Loucy (cell line): ENCODE measurements around the gene ARHGEF9.

Source experiments
- CTCF ChIP-seq: fragments of 200-600 bp; sonication (generic); conservative IDR thresholded peaks from 2 replicates; pipeline ENCODE4 v1.5.1; 2014; ENCODE audit warnings: mild to moderate bottlenecking, antibody characterized with exemption, low read length
- EZH2phosphoT487 ChIP-seq: fragments of 200-600 bp; IDR thresholded peaks from 2 replicates; pipeline ENCODE4 v1.6.1; 2018; ENCODE audit warnings: antibody characterized with exemption, mild to moderate bottlenecking, moderate library complexity, borderline replicate concordance

- TF ChIP-seq CTCF (no peak), EZH2phosphoT487 (no peak)
Measured at GRCh38 chrX:63635750-63636149, 149.3 kb downstream of the ARHGEF9 start.
